GM18498 (cell line): ENCODE data around the gene RABL3.
A peak's percentile ranks its signal among the peaks of the same experiment; 100 is the strongest.
"Not testable (repeated sequence)": the region's sequence is repeated elsewhere in the genome, so short reads cannot be mapped to it uniquely, and the experiment has no call there.

Experiments used
- ATAC-seq: cut with Tn5 transposase; IDR thresholded peaks from one replicate; pipeline ENCODE4 v1.9.1; 2021; ENCODE audit warnings: mild to moderate bottlenecking, moderate library complexity; ENCODE audit not compliant: unreplicated experiment

The RABL3 gene

GRCh38 chr3:120684896-120685295, 57.4 kb downstream of the RABL3 start:
- ATAC-seq = no peak

- no peak for ATAC-seq
Measured at GRCh38 chr3:120683671-120684301, 58.5 kb downstream of the RABL3 start.

DNA sequence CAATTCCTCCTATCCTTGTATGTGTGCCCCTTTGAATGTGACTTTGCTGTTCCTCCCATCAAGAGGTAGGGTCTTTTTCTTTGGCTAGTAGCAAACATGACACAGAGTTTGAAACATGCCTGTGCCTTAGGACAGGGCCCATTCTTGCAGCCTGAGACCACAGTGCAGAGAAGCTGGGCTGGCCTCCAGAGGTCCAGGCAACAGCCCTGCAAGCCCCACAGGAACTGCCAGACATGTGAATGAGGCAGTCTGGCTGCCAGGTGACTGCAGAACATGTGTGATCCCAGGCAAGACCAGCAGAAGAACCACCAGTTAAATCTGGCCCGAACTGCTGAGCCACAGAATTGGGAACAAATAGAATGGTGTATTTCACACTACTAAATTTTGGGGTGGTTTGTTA, 59.1 kb downstream of the RABL3 start:
- no peak for ATAC-seq

DNA sequence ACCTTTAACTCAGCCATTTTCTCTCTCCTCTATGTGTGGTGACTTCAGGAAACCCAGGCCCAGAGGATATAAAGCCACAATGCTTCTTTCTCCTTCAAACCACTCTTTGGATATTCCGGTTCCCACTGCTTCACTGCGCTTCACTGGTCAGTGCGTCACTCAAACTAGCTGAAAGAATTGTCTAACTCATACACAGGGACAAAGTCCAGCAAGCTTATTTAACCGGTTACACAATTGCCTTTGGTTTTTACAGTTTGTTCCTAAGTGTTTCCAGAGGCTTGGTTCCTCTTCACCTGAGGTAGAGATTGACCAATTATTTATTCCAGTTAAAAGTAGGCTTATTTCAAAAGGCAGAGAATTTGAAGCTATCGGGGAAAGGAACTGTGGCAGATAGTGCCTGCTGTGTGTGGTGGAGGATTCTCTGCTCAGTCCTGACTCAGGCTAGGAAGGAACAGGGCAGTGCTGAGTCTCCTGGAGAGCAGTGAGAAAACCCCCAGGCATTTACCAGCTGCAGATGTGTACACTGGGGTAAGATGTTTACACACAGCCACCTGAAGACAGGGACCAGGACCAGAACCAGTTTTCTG, 60.1 kb downstream of the RABL3 start, which contains the start of gene HGD:
Gene HGD (minus strand): TSS at position 145 of the 587 bp plus-strand sequence. CDS start 128 bp downstream, at position 17.
- ATAC-seq = no peak

DNA sequence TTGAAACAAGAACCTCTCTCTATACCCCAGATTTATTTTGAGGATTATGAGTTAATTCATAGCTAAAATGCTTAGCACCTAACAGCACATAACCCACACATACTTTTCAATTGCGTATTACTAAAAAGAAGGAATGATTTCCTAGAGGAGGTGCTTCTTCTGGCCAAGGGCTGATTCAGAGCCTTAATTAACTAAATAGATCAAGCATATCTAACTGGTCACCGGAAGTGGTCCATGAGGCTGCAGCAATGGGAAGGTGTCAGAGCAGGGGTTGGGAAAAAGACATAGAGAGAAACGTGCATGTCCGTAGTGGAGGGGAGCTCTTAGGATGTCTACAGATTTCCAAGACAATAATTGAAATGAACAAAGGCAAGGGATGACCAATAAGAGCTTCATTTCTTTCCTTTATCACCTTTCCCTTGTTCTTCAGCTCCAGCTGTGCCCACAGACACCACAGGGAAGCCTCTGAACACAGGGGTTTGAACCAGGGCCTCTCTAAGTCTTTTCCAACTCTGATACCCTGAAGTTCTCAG, 60.7 kb downstream of the RABL3 start:
- no peak for ATAC-seq

- ATAC-seq = no peak
Measured at GRCh38 chr3:120681018-120681417, 61.3 kb downstream of the RABL3 start.

GRCh38 chr3:120680193-120680894, 62.0 kb downstream of the RABL3 start:
- no peak for ATAC-seq

DNA sequence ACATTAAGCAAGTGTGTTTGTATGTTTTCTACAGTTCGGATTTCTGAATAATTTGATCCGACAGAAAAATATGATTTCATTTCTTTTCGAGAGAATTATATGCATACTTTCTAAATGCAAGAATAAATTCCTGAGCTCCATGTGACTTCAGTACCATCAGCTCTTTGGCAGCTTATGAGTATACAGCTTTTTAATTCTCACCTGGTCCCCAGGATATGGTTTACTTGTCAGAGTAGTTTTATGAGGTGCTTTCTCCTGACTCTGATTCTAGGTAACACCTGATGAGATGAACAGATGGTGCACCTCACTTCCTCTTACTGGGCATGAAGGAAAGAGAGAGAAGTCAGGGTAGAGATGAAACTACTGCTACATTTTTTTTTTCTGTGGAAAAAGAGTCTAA, 63.3 kb downstream of the RABL3 start:
- peak; percentile 55 for ATAC-seq

DNA sequence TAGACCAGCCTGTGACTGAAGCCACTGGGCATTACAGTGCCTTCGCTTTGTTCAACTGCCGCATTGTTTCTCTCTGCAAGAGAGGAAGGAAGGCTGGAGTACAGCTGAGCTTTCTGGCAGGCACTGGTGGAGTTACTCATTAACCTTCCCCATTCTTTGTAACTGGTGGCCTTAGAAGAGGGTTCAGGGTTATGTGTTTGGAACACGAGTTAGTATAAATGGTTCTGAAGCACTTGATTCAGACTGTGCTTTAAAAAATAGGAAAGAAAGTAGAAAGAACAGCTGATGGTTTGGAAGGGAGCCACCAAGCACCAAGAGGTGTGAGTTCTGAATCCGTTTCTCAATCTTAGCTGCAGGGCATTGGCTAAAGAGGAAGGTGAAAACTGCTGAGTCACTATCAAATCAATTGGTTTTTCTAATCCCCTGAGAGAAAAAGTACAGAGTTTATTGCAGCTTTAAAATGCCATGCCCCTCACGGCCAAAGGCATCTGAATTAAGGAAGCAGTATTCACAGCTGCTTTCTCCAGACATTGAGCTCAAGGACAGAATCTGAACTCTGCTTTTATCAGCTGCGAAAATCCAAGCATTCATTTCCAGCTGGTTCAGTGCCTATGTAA, 63.9 kb downstream of the RABL3 start:
- ATAC-seq = peak; percentile 89

DNA sequence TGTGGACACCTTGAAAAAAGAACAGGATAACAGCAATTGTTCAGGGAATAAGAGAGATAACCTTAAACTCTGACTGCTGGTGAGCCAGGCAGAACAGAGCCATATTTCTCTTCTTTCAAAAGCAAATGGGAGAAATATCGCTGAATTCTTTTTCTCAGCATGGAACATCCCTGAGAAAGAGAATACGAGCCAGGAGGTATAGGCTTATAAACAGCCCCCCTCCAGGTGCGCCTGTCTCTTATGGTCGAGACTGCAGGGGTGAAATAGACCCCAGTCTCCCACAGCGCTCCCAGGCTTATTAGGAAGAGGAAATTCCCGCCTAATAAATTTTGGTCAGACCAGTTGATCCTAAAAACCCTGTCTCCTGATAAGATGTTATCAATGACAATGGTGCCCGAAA, 65.1 kb downstream of the RABL3 start:
- not testable (repeated sequence) for ATAC-seq

- ATAC-seq = no peak
Measured at GRCh38 chr3:120673116-120673515, 69.2 kb downstream of the RABL3 start.

GRCh38 chr3:120670576-120670975, 71.7 kb downstream of the RABL3 start:
- no peak for ATAC-seq

DNA sequence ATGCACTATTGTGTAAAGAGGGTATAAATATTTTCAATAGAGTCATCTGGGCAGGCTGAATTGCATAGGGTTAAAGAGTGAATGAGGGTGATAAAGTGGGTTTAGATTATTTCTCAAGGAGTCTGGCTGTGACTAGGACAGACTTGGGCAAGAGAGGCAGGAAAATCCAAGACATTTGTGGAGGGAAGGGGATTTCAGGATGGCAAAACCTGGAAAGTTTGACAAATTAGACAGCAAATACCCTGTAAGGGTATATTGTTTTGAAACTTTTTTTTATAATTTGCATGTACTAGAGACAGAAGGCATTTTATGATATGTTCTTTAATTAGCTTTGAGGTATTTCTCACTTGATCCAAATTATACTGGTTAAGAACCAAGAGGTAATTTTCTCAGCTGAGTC, 77.4 kb downstream of the RABL3 start:
- ATAC-seq = no peak

- ATAC-seq = no peak
Measured at GRCh38 chr3:120661945-120662344, 80.4 kb downstream of the RABL3 start.

DNA sequence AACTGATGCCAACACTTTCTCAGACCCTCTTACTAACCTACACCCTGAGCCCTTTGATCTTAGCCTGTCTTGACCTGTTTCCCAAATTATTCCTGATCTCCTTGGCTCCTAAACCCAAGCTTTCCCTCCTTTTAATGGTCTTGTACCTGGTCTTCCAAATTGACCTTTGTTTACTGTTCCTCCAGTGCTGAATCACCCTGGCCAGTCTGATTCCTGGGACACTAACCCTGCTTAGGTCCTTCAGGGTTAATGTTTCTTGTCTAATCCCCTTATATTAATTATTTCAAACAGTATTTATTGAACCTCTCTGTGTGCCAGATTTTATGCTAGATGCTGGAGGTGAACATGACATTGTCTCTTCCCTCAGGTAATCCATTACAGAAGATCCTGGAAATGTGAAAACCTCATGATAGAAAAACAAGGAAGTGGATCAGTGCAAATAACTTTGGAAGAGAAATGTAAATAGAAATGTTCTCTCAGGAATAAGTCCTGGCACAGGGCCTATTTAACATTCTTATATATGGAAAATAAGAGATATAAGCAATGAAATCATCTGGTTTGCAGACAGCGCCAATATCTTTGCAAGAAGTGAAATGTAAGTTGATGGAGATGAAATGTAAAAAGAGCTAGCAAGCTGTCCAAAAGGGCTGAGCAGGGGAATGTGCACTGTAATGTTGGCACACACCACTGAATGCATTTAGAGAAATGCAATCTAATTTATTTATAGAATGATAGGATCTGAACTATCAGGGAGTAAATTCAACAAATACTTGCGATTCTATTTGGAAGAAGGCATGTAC, 81.0 kb downstream of the RABL3 start:
- ATAC-seq = no peak

DNA sequence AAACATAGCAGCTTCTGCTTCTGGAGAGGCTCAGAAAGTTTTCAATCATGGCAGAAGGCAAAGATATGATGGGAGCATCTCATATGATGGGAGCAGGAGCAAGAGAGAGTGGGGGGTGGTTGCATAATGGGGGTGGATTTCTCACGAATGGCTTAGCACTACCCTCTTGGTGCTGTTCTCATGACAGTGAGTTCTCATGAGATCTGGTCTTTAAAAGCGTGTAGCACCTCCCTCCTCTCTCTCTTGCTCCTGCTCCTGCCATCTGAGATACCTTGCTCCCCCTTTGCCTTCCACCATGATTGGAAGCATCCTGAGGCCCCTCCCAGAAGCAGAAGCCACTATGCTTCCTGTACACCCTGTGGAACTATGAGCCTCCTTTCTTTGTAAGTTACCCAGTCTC, 82.5 kb downstream of the RABL3 start:
- no peak for ATAC-seq

- no peak for ATAC-seq
Measured at GRCh38 chr3:120659285-120659684, 83.0 kb downstream of the RABL3 start.

DNA sequence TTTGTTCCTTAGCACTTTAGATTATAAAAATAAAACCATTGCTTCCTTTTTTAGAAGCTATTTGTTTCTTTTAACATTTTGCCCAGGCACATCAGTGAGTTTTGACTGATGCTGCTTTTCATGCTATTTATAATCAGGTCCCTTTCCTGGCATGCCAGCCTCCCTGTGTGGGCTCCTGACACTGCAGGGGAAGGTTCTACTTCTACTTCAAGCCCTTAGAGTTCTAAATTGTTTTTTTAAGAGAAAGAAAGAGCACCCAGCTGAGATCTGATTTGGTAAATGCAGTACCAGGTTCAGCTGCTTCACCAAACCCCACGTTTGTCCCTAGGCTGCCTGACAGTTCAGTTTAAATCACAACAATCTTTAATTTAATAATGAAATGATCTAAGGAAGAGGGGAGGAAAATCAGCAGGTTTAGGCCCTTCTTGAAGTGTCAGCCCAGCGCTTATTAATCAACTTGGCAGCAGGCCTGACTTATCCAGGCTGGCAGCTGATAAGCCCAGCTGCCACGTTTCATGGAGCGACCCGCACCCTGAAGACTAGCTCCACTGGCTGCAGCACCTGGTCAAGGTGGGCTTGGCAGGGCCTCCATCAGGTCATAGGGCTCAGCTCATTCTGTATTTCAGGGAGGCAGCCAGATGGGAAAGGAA, 89.3 kb downstream of the RABL3 start:
- ATAC-seq = no peak

GRCh38 chr3:120652281-120652680, 90.0 kb downstream of the RABL3 start:
- no peak for ATAC-seq

DNA sequence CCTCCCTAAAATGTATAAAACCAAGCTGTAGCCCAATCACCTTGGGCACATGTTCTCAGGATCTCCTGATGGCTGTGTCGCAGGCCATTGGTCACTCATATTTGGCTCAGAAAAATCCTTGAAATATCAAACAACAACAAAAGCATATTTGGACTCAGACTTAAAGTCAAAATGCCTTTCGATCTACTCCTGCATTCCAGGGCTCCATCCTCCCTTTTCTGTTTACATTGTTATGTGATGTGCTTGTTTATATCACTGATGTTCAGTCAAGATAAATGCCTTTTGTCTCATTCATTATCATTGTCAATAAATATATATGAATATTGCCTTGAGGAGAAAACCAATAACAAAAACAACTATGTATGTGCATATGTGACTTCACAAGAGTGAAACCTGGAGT, 92.0 kb downstream of the RABL3 start:
- ATAC-seq = no peak
